WTC11 (cell line): ENCODE data around the gene PLPP4. TPM values are rescaled to one million over a fixed set of nuclear protein-coding genes. Genes with fewer than 3 reads are reported as not detected.
A peak's percentile ranks its signal among the peaks of the same experiment; 100 is the strongest.

Experiments
- ATAC-seq: fragments of 200-7000 bp; cut with Tn5 transposase; 2 replicates; pipeline ENCODE4 v1.10.0; 2021; ENCODE audit warnings: mild to moderate bottlenecking, moderate library complexity
- CTCF ChIA-PET: fragments of 300-600 bp; sonication (Branson Sonifier 250); formaldehyde crosslinking; loops from one replicate; lab custom pipeline; 2021; ENCODE audit warnings: antibody characterized with exemption; lab: Charles Lee
- POLR2A ChIA-PET: fragments of 350-600 bp; sonication (Branson Sonifier 250); formaldehyde crosslinking; loops from one replicate; lab custom pipeline; 2021; ENCODE audit warnings: antibody characterized with exemption; lab: Charles Lee
- DNase-seq: peaks from one replicate; pipeline ENCODE4 v3.0.0; 2021; ENCODE audit warnings: low spot score
- H3K27ac Mint-ChIP-seq: 2 replicates; pipeline ENCODE4 v1.8.0; 2021; ENCODE audit warnings: mixed read lengths
- H3K27me3 Mint-ChIP-seq: 2 replicates; pipeline ENCODE4 v1.8.0; 2021; ENCODE audit warnings: low read depth, mild to moderate bottlenecking, moderate library complexity, mixed read lengths
- H3K36me3 Mint-ChIP-seq: 2 replicates; pipeline ENCODE4 v1.8.0; 2021; ENCODE audit warnings: mixed read lengths
- H3K4me1 Mint-ChIP-seq: 2 replicates; pipeline ENCODE4 v1.8.0; 2022; ENCODE audit warnings: mixed read lengths
- H3K4me3 Mint-ChIP-seq: 2 replicates; pipeline ENCODE4 v1.8.0; 2021; ENCODE audit warnings: mild to moderate bottlenecking, moderate library complexity, mixed read lengths
- H3K9me3 Mint-ChIP-seq: 2 replicates; pipeline ENCODE4 v1.8.0; 2021; ENCODE audit warnings: mixed read lengths
- AR ChIP-seq: fragments of 250-450 bp; sonication (Bioruptor Pico); IDR thresholded peaks from 2 replicates; pipeline ENCODE4 v1.9.0; 2021; ENCODE audit warnings: mild to moderate bottlenecking
- GRHL2 ChIP-seq: fragments of 250-450 bp; sonication (Bioruptor Pico); IDR thresholded peaks from 2 replicates; pipeline ENCODE4 v1.8.0; 2022; ENCODE audit warnings: mild to moderate bottlenecking, moderate library complexity; ENCODE audit not compliant: insufficient replicate concordance, severe bottlenecking
- IRF2 ChIP-seq: sonication (generic); formaldehyde crosslinking; IDR thresholded peaks from 2 replicates; pipeline ENCODE4 v1.8.0; 2022; ENCODE audit warnings: low read depth, missing genetic modification reagents, borderline replicate concordance
- PRDM15 ChIP-seq: sonication (generic); formaldehyde crosslinking; IDR thresholded peaks from 2 replicates; pipeline ENCODE4 v1.8.0; 2022; ENCODE audit warnings: missing genetic modification reagents
- PREB ChIP-seq: sonication (generic); formaldehyde crosslinking; IDR thresholded peaks from 2 replicates; pipeline ENCODE4 v1.8.1; 2022; ENCODE audit warnings: mild to moderate bottlenecking, missing genetic modification reagents, moderate library complexity, borderline replicate concordance
- total RNA-seq: library from RNA; stranded (reverse); gene quantifications from 3 replicates; pipeline ENCODE4 v1.2.3, GENCODE V29; 2021
- TF ChIP-seq, protein P1 (sequence below): sonication (generic); formaldehyde crosslinking; IDR thresholded peaks from 2 replicates; pipeline ENCODE4 v1.8.0; 2022; ENCODE audit warnings: mild to moderate bottlenecking, missing genetic modification reagents
- TF ChIP-seq, protein P2 (sequence below): sonication (generic); formaldehyde crosslinking; IDR thresholded peaks from 2 replicates; pipeline ENCODE4 v1.8.1; 2023; ENCODE audit warnings: mild to moderate bottlenecking, missing genetic modification reagents, borderline replicate concordance

Gene PLPP4
- total RNA-seq, 1 experiment from 2014 or later: 0.15 TPM

GRCh38 chr10:120479506-120479905 is 22.5 kb downstream of the PLPP4 start (continued):
- no peak for TF ChIP-seq PREB (CRISPR knock-in tag)

- Mint-ChIP-seq H3K9me3 (peaks cover 26% of the 10 kb centered on the region), H3K4me3 (no peak overlapping the region), H3K27me3 (peaks cover 6% of the 10 kb centered on the region), H3K27ac (no peak overlapping the region), H3K4me1 (no peaks in the 10 kb centered on the region), H3K36me3 (peaks cover 10% of the 10 kb centered on the region)
- ATAC-seq: peak; percentile 64
- POLR2A ChIA-PET: no interaction called here
- TF ChIP-seq, protein P1, sequence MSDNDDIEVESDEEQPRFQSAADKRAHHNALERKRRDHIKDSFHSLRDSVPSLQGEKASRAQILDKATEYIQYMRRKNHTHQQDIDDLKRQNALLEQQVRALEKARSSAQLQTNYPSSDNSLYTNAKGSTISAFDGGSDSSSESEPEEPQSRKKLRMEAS (CRISPR knock-in tag): no peak
- TF ChIP-seq PRDM15: no peak
- TF ChIP-seq IRF2: no peak
- CTCF ChIA-PET: no interaction called here
- DNase-seq: no peak
These were observed 23.1 kb downstream of the PLPP4 start for GRCh38 chr10:120480065-120480600.

GRCh38 chr10:120480848-120481247 is 23.8 kb downstream of the PLPP4 start:
- Mint-ChIP-seq H3K27ac (no peak overlapping the region), H3K4me1 (no peaks in the 10 kb centered on the region), H3K36me3 (peaks cover 10% of the 10 kb centered on the region), H3K27me3 (peaks cover 6% of the 10 kb centered on the region), H3K4me3 (no peak overlapping the region), H3K9me3 (peaks cover 26% of the 10 kb centered on the region)
- ChIA-PET CTCF (no interaction called here), POLR2A (no interaction called here)
- no peak for ATAC-seq
- TF ChIP-seq, protein P2, sequence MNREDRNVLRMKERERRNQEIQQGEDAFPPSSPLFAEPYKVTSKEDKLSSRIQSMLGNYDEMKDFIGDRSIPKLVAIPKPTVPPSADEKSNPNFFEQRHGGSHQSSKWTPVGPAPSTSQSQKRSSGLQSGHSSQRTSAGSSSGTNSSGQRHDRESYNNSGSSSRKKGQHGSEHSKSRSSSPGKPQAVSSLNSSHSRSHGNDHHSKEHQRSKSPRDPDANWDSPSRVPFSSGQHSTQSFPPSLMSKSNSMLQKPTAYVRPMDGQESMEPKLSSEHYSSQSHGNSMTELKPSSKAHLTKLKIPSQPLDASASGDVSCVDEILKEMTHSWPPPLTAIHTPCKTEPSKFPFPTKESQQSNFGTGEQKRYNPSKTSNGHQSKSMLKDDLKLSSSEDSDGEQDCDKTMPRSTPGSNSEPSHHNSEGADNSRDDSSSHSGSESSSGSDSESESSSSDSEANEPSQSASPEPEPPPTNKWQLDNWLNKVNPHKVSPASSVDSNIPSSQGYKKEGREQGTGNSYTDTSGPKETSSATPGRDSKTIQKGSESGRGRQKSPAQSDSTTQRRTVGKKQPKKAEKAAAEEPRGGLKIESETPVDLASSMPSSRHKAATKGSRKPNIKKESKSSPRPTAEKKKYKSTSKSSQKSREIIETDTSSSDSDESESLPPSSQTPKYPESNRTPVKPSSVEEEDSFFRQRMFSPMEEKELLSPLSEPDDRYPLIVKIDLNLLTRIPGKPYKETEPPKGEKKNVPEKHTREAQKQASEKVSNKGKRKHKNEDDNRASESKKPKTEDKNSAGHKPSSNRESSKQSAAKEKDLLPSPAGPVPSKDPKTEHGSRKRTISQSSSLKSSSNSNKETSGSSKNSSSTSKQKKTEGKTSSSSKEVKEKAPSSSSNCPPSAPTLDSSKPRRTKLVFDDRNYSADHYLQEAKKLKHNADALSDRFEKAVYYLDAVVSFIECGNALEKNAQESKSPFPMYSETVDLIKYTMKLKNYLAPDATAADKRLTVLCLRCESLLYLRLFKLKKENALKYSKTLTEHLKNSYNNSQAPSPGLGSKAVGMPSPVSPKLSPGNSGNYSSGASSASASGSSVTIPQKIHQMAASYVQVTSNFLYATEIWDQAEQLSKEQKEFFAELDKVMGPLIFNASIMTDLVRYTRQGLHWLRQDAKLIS (CRISPR knock-in tag): no peak
- no peak for TF ChIP-seq GRHL2 (CRISPR knock-in tag)
- no peak for TF ChIP-seq AR
- DNase-seq: no peak
